ENCODE measurements around the gene CFAP99. TPM values are rescaled to one million over a fixed set of nuclear protein-coding genes. Genes with fewer than 3 reads are reported as not detected.
A peak's percentile ranks its signal among the peaks of the same experiment; 100 is the strongest.

The CFAP99 gene
- total and polyA plus RNA-seq, 2 of the 8 experiments (the other 6 are each of a cell fraction or from before 2014, with no cell fraction given), result not detected

DNA sequence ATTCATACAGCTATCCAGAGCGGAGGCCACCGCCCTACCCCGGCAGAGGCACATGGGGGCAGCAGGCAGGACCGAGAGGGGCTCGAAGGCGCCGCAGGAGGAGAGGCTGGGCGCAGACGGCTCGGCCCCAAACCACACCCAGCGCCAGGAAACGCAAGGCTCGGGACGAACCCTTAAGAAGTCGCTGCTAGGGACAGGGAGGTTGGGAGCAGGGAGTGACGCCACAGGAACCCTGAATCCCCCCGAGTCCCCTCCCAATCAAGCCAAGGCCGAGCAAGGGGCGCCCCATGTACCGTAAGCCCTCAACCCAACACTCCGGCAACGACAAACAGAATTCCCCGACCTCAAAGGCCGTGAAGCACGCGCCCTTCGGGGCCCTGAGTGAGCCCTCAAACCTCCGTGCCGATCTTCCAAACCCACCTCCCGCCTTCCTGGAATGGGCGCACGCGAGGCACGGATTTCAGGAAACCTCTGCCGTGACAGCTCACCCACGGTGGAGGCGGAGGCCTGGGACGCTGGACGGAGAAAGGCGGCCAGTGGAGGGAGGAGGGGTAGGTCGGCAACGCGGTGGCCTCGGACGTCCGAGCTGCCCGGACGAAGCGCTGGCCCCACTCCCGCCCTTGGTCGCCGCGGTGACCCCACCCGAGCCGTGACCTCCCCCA is 2.1 kb upstream of the CFAP99 start (continued):
- TF ChIP-seq E2F6 (IDR thresholded peaks at IDR 0.05), result peak; percentile 89
- TF ChIP-seq CTBP2 (IDR thresholded peaks at IDR 0.05; ENCODE audit: borderline replicate concordance, insufficient read depth, insufficient read length, low read length), result no peak
- no peak for TF ChIP-seq JUN (IDR thresholded peaks at IDR 0.05; ENCODE audit: low read depth, low read length)
- TF ChIP-seq POLR2AphosphoS5 (IDR thresholded peaks at IDR 0.05; ENCODE audit: low read depth, low read length), result no peak
- no peak for TF ChIP-seq FOSL1 (IDR thresholded peaks at IDR 0.05; ENCODE audit: insufficient read depth, low read depth, low read length)
- TF ChIP-seq GABPA (IDR thresholded peaks at IDR 0.05; ENCODE audit: borderline replicate concordance, insufficient read depth, low read length), result no peak; the same call in 1 of the 2 replicates
- TF ChIP-seq BRCA1 (IDR thresholded peaks at IDR 0.05; ENCODE audit: low read depth, low read length), result no peak
- TF ChIP-seq EZH2 (IDR thresholded peaks at IDR 0.05; ENCODE audit: low read depth, low read length, severe bottlenecking), result peak; percentile 96
- peak; percentile 94 for TF ChIP-seq KDM4A (IDR thresholded peaks at IDR 0.05; ENCODE audit: low read depth, low read length, severe bottlenecking)
- no peak for TF ChIP-seq KDM5A (IDR thresholded peaks at IDR 0.05; ENCODE audit: low read length)
- no peak for TF ChIP-seq SP1 (IDR thresholded peaks at IDR 0.05; ENCODE audit: low read depth, low read length)
- TF ChIP-seq SP2 (IDR thresholded peaks at IDR 0.05; ENCODE audit: low read length), result no peak
- TF ChIP-seq RBBP5 (IDR thresholded peaks at IDR 0.05; ENCODE audit: borderline replicate concordance, low read depth, low read length), result no peak
- TF ChIP-seq SP4 (IDR thresholded peaks at IDR 0.05; ENCODE audit: low read length), result no peak
- TF ChIP-seq CBX5 (IDR thresholded peaks at IDR 0.05; ENCODE audit: low read depth, low read length), result no peak
- no peak for TF ChIP-seq BACH1 (IDR thresholded peaks at IDR 0.05; ENCODE audit: low read length)
- peak; percentile 8 to 30; a peak in 3 of 4 replicates for TF ChIP-seq RAD21 (IDR thresholded peaks at IDR 0.05 in 1 of 2, conservative IDR thresholded peaks at IDR 0.05 in 1 of 2; ENCODE audit: low read depth in 2 of 2, low read length in 2 of 2)
- TF ChIP-seq TBP (IDR thresholded peaks at IDR 0.05; ENCODE audit: low read depth, low read length), result no peak
- TF ChIP-seq CEBPB (IDR thresholded peaks at IDR 0.05; ENCODE audit: low read depth, low read length), result no peak
- TF ChIP-seq EGR1 (IDR thresholded peaks at IDR 0.05; ENCODE audit: borderline replicate concordance, low read depth, low read length), result no peak
- no peak for TF ChIP-seq HDAC6 (IDR thresholded peaks at IDR 0.05; ENCODE audit: low read depth, low read length)
- TF ChIP-seq HDAC2 (IDR thresholded peaks at IDR 0.05; ENCODE audit: borderline replicate concordance in 1 of 2, low read depth in 2 of 2, low read length in 2 of 2), result no peak
- no peak for TF ChIP-seq TAF1 (IDR thresholded peaks at IDR 0.05; ENCODE audit: low read depth, low read length)
- TF ChIP-seq CBX8 (IDR thresholded peaks at IDR 0.05; ENCODE audit: borderline replicate concordance, low read depth, low read length), result no peak
- TF ChIP-seq RXRA (IDR thresholded peaks at IDR 0.05; ENCODE audit: insufficient read depth, low read depth, low read length), result no peak

Data from H1 (cell line).